Ishikawa (cell line): Measurements from ENCODE around the gene CAMK1G.
A peak's percentile ranks its signal among the peaks of the same experiment; 100 is the strongest.

Experiments used
- CEBPB ChIP-seq: IDR thresholded peaks from 2 replicates; pipeline ENCODE4 v1.6.1; 2012
- CREB1 ChIP-seq: IDR thresholded peaks from 2 replicates; pipeline ENCODE4 v1.6.1; 2012; ENCODE audit warnings: low read depth
- EGR1 ChIP-seq: IDR thresholded peaks from 2 replicates; pipeline ENCODE4 v1.6.1; 2012
- EP300 ChIP-seq: IDR thresholded peaks from 2 replicates; pipeline ENCODE4 v1.6.1; 2012; ENCODE audit warnings: borderline replicate concordance
- FOXM1 ChIP-seq: IDR thresholded peaks from 2 replicates; pipeline ENCODE4 v1.6.1; 2012; ENCODE audit warnings: low read depth, borderline replicate concordance
- MAX ChIP-seq: IDR thresholded peaks from 2 replicates; pipeline ENCODE4 v1.6.1; 2012
- NFIC ChIP-seq: IDR thresholded peaks from 2 replicates; pipeline ENCODE4 v1.6.1; 2012
- RAD21 ChIP-seq: IDR thresholded peaks from 2 replicates; pipeline ENCODE4 v1.6.1; 2012; ENCODE audit warnings: low read depth
- REST ChIP-seq: IDR thresholded peaks from 2 replicates; pipeline ENCODE4 v1.6.1; 2012; ENCODE audit warnings: low read depth, mild to moderate bottlenecking
- TAF1 ChIP-seq: IDR thresholded peaks from 2 replicates; pipeline ENCODE4 v1.6.1; 2012; ENCODE audit warnings: low read depth, mild to moderate bottlenecking
- TCF12 ChIP-seq: IDR thresholded peaks from 2 replicates; pipeline ENCODE4 v1.6.1; 2012; ENCODE audit warnings: low read depth
- TEAD4 ChIP-seq: IDR thresholded peaks from 2 replicates; pipeline ENCODE4 v1.6.1; 2012
- USF1 ChIP-seq: IDR thresholded peaks from 2 replicates; pipeline ENCODE4 v1.6.1; 2012
- YY1 ChIP-seq: IDR thresholded peaks from 2 replicates; pipeline ENCODE4 v1.6.1; 2012; ENCODE audit warnings: low read depth
- ZBTB7A ChIP-seq: IDR thresholded peaks from 2 replicates; pipeline ENCODE4 v1.6.1; 2012; ENCODE audit warnings: low read depth

CAMK1G gene

GRCh38 chr1:209626346-209627026 lies 43.0 kb downstream of the CAMK1G start:
- TF ChIP-seq MAX (no peak), TAF1 (no peak), ZBTB7A (no peak), EP300 (no peak), EGR1 (no peak), FOXM1 (no peak), TCF12 (no peak), CREB1 (no peak), TEAD4 (no peak), REST (no peak), YY1 (no peak), CEBPB (no peak), RAD21 (no peak), USF1 (no peak), NFIC (no peak)

GRCh38 chr1:209627027-209627731 lies 43.7 kb downstream of the CAMK1G start:
- no peak for TF ChIP-seq REST
- TF ChIP-seq TCF12: no peak
- TF ChIP-seq NFIC: no peak
- no peak for TF ChIP-seq FOXM1
- TF ChIP-seq TAF1: no peak
- no peak for TF ChIP-seq EP300
- TF ChIP-seq CEBPB: no peak
- TF ChIP-seq USF1: no peak
- TF ChIP-seq TEAD4: no peak
- TF ChIP-seq RAD21: no peak
- TF ChIP-seq YY1: no peak
- no peak for TF ChIP-seq MAX
- no peak for TF ChIP-seq CREB1
- TF ChIP-seq ZBTB7A: no peak
- no peak for TF ChIP-seq EGR1

- TF ChIP-seq RAD21 (peak; percentile 71), EGR1 (no peak), ZBTB7A (no peak; the same call in 1 of the 2 replicates)
Measured at GRCh38 chr1:209627732-209628196, 44.2 kb downstream of the CAMK1G start.

- TF ChIP-seq RAD21: no peak
Measured at GRCh38 chr1:209628618-209629299, 45.2 kb downstream of the CAMK1G start.

GRCh38 chr1:209629621-209630382 lies 46.3 kb downstream of the CAMK1G start:
- TF ChIP-seq REST (no peak), RAD21 (no peak), EGR1 (no peak), ZBTB7A (no peak), NFIC (no peak), CREB1 (no peak), TCF12 (no peak), USF1 (no peak), CEBPB (no peak), EP300 (no peak)
